Trophoblast cell (in vitro differentiated cells and primary cell): Measurements from ENCODE around the gene GPRC5D.

Experiments used
- DNase-seq, 2 donors: peaks; one replicate each; pipeline ENCODE4 v3.0.0-alpha.2; 2016
- H2AFZ ChIP-seq: 2 replicates; pipeline ENCODE4 v1.6.1; 2013; ENCODE audit warnings: low read length, moderate library complexity, mild to moderate bottlenecking; ENCODE audit not compliant: insufficient read depth, poor library complexity
- H2AK5ac ChIP-seq: 2 replicates; pipeline ENCODE4 v1.6.1; 2013; ENCODE audit warnings: mild to moderate bottlenecking, low read length
- H2BK120ac ChIP-seq: 2 replicates; pipeline ENCODE4 v1.6.1; 2013; ENCODE audit warnings: low read length, mild to moderate bottlenecking, moderate library complexity; ENCODE audit not compliant: insufficient read depth, poor library complexity
- H2BK12ac ChIP-seq: 2 replicates; pipeline ENCODE4 v1.6.1; 2013; ENCODE audit warnings: mild to moderate bottlenecking, low read length, moderate library complexity
- H2BK5ac ChIP-seq: 2 replicates; pipeline ENCODE4 v1.6.1; 2013; ENCODE audit warnings: low read length, low read depth, moderate library complexity, mild to moderate bottlenecking; ENCODE audit not compliant: poor library complexity
- H3K14ac ChIP-seq: 2 replicates; pipeline ENCODE4 v1.6.1; 2013; ENCODE audit warnings: mild to moderate bottlenecking, low read length
- H3K18ac ChIP-seq: 2 replicates; pipeline ENCODE4 v1.6.1; 2013; ENCODE audit warnings: mild to moderate bottlenecking, low read length
- H3K23ac ChIP-seq: 2 replicates; pipeline ENCODE4 v1.6.1; 2013; ENCODE audit warnings: low read length
- H3K27ac ChIP-seq: 2 replicates; pipeline ENCODE4 v1.5.1; 2013; ENCODE audit warnings: low read depth, mild to moderate bottlenecking, inconsistent platforms, low read length, moderate library complexity
- H3K27me3 ChIP-seq: 2 replicates; pipeline ENCODE4 v1.6.1; 2013; ENCODE audit warnings: inconsistent platforms, mild to moderate bottlenecking, low read length, moderate library complexity; ENCODE audit not compliant: insufficient read depth
- H3K36me3 ChIP-seq, 2 experiments: 1 replicate in 1 of 2; 2 replicates in 1 of 2; pipeline ENCODE4 v1.6.1; 2013; ENCODE audit warnings: low read length in 2 of 2, mild to moderate bottlenecking in 2 of 2, moderate library complexity in 1 of 2; ENCODE audit not compliant: insufficient read depth in 2 of 2, control insufficient read depth in 1 of 2
- H3K4ac ChIP-seq: 2 replicates; pipeline ENCODE4 v1.6.1; 2013; ENCODE audit warnings: low read depth, mild to moderate bottlenecking, low read length, moderate library complexity
- H3K4me1 ChIP-seq, 2 experiments: 1 replicate in 1 of 2; 2 replicates in 1 of 2; pipeline ENCODE4 v1.6.1; 2013; ENCODE audit warnings: low read length in 2 of 2, mild to moderate bottlenecking in 2 of 2, moderate library complexity in 1 of 2; ENCODE audit not compliant: insufficient read depth in 2 of 2, control insufficient read depth in 1 of 2
- H3K4me2 ChIP-seq: 2 replicates; pipeline ENCODE4 v1.6.1; 2013; ENCODE audit warnings: inconsistent platforms, mild to moderate bottlenecking, low read length, moderate library complexity
- H3K4me3 ChIP-seq: 2 replicates; pipeline ENCODE4 v1.5.1; 2013; ENCODE audit warnings: mild to moderate bottlenecking, low read depth, low read length, inconsistent platforms
- H3K79me1 ChIP-seq: one replicate; pipeline ENCODE4 v1.6.1; 2013; ENCODE audit warnings: low read length
- H3K79me2 ChIP-seq: 2 replicates; pipeline ENCODE4 v1.6.1; 2013; ENCODE audit warnings: low read length, mild to moderate bottlenecking; ENCODE audit not compliant: control insufficient read depth, insufficient read depth, poor library complexity
- H3K9ac ChIP-seq: 2 replicates; pipeline ENCODE4 v1.6.1; 2013; ENCODE audit warnings: mild to moderate bottlenecking, low read length
- H3K9me3 ChIP-seq: 2 replicates; pipeline ENCODE4 v1.6.1; 2013; ENCODE audit warnings: low read depth, mild to moderate bottlenecking, control low read depth, inconsistent platforms, low read length; ENCODE audit not compliant: insufficient read depth
- H4K12ac ChIP-seq: 2 replicates; pipeline ENCODE4 v1.6.1; 2013; ENCODE audit warnings: low read depth, mild to moderate bottlenecking, low read length, moderate library complexity
- H4K8ac ChIP-seq: 2 replicates; pipeline ENCODE4 v1.6.1; 2013; ENCODE audit warnings: low read depth, mild to moderate bottlenecking, low read length, moderate library complexity
- H4K91ac ChIP-seq: one replicate; pipeline ENCODE4 v1.6.1; 2013; ENCODE audit warnings: low read depth, mild to moderate bottlenecking, low read length, moderate library complexity
- whole genome bisulfite sequencing: extraction: QIAGEN DNeasy Blood & Tissue Kit; methylation state at CpG from one replicate; pipeline ENCODE4 v1.1.7; 2013; ENCODE audit warnings: missing lambda C conversion rate; ENCODE audit not compliant: insufficient read length, insufficient coverage; ENCODE audit errors: extremely low coverage; 5-methylcytosine and 5-hydroxymethylcytosine counted together

The GPRC5D gene

DNA sequence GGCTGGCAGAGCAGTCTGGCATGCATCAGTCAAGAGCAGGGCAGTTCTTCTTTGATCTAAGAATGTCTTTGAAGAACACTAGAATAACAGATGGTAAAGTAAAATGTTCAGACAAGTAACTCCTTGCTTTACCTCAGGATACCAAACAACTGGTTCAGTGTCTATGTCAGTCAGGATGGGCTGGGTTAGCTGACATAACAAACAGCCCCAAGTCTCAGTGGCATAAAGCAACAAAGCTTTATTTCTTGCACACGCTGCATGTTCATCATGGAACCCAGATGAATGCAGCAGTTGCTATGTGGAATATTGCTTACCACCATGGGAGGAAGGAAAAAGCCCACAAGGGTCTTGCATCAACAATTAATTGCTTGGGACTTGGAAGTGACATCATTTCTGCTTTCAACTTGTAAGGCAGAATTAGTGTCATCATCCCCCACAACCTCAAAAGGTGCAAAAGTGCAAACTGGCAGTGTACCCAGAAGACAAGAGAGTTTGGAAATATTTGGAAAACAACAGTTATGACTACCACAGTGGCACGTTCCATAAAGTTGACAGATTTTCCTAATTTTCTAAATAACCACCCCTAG lies 21.2 kb downstream of the GPRC5D start:
- Histone ChIP-seq H2BK120ac (no peak overlapping the region), H3K18ac (no peak overlapping the region), H2AK5ac (no peak overlapping the region), H2BK12ac (no peak overlapping the region), H3K14ac (no peak overlapping the region), H4K8ac (no peak overlapping the region), H3K79me2 (no peaks in the 10 kb centered on the region), H3K4me3 (no peak overlapping the region), H2BK5ac (no peak overlapping the region), H3K4ac (no peak overlapping the region), H2AFZ (no peak overlapping the region), H4K91ac (no peak overlapping the region), H3K27me3 (no peaks in the 10 kb centered on the region), H3K23ac (no peak overlapping the region), H3K4me1 (peaks cover 8 to 20% of the 10 kb centered on the region in 2 experiments), H3K79me1 (peaks cover 9% of the 10 kb centered on the region), H3K27ac (peak overlapping the region; percentile 5), H3K9me3 (peaks cover 2% of the 10 kb centered on the region), H3K4me2 (no peak overlapping the region), H3K9ac (no peak overlapping the region), H3K36me3 (peaks cover 0 to 2% of the 10 kb centered on the region in 2 experiments), H4K12ac (no peak overlapping the region)
- WGBS = no CpG with 5 or more reads among the region's 2 CpGs
- DNase-seq = no peak

GRCh38 chr12:12929696-12930095 lies 22.3 kb downstream of the GPRC5D start:
- H4K8ac ChIP-seq = no peak overlapping the region
- H3K4me3 ChIP-seq = no peak overlapping the region
- no CpG with 5 or more reads among the region's 6 CpGs for WGBS
- no peak overlapping the region for H3K23ac ChIP-seq
- H3K36me3 ChIP-seq = peaks cover 0 to 2% of the 10 kb centered on the region in 2 experiments
- peaks cover 9% of the 10 kb centered on the region for H3K79me1 ChIP-seq
- no peaks in the 10 kb centered on the region for H3K27me3 ChIP-seq
- H2BK5ac ChIP-seq = no peak overlapping the region
- no peak overlapping the region for H2BK12ac ChIP-seq
- peak overlapping the region; percentile 29 for H3K27ac ChIP-seq
- no peak overlapping the region for H4K12ac ChIP-seq
- H3K4ac ChIP-seq = no peak overlapping the region
- H3K9ac ChIP-seq = no peak overlapping the region
- H3K79me2 ChIP-seq = no peaks in the 10 kb centered on the region
- no peak overlapping the region for H2AFZ ChIP-seq
- peaks cover 2% of the 10 kb centered on the region for H3K9me3 ChIP-seq
- H3K14ac ChIP-seq = no peak overlapping the region
- H3K18ac ChIP-seq = peak overlapping the region; percentile 17
- H3K4me1 ChIP-seq = peaks cover 8 to 20% of the 10 kb centered on the region in 2 experiments
- peak overlapping the region; percentile 60 for H4K91ac ChIP-seq
- no peak overlapping the region for H3K4me2 ChIP-seq
- no peak overlapping the region for H2AK5ac ChIP-seq
- peak overlapping the region; percentile 32 for H2BK120ac ChIP-seq
- DNase-seq = no peak

- Histone ChIP-seq H4K12ac (no peak overlapping the region), H3K18ac (no peak overlapping the region), H3K79me1 (peaks cover 12% of the 10 kb centered on the region), H2BK12ac (no peak overlapping the region), H3K23ac (no peak overlapping the region), H3K27me3 (no peaks in the 10 kb centered on the region), H3K27ac (peak overlapping the region; percentile 60), H3K14ac (no peak overlapping the region), H2AK5ac (no peak overlapping the region), H2BK5ac (no peak overlapping the region), H3K79me2 (no peaks in the 10 kb centered on the region), H3K36me3 (peaks cover 0 to 6% of the 10 kb centered on the region in 2 experiments), H3K4ac (no peak overlapping the region), H3K9me3 (peaks cover 2% of the 10 kb centered on the region), H3K4me3 (no peak overlapping the region), H3K9ac (no peak overlapping the region), H4K91ac (peak overlapping the region; percentile 40), H3K4me2 (peak overlapping the region; percentile 29), H2AFZ (no peak overlapping the region), H3K4me1 (peaks cover 10 to 13% of the 10 kb centered on the region in 2 experiments), H4K8ac (peak overlapping the region; percentile 4), H2BK120ac (no peak overlapping the region)
- peak; percentile 87 to 96 for DNase-seq
- WGBS = no CpG with 5 or more reads among the region's 27 CpGs
Measured at GRCh38 chr12:12927211-12928079, 24.5 kb downstream of the GPRC5D start.

GRCh38 chr12:12926571-12927071 lies 25.3 kb downstream of the GPRC5D start:
- Histone ChIP-seq H3K23ac (no peak overlapping the region), H3K18ac (no peak overlapping the region), H3K9me3 (peaks cover 2% of the 10 kb centered on the region), H3K4ac (no peak overlapping the region), H2BK12ac (peak overlapping the region; percentile 5), H3K4me2 (no peak overlapping the region), H3K9ac (no peak overlapping the region), H3K4me3 (no peak overlapping the region), H4K91ac (peak overlapping the region; percentile 40), H3K14ac (peak overlapping the region; percentile 10), H3K79me2 (no peaks in the 10 kb centered on the region), H3K27me3 (no peaks in the 10 kb centered on the region), H2AK5ac (no peak overlapping the region), H3K79me1 (peaks cover 12% of the 10 kb centered on the region), H3K4me1 (peaks cover 10 to 13% of the 10 kb centered on the region in 2 experiments), H3K36me3 (peaks cover 0 to 6% of the 10 kb centered on the region in 2 experiments), H4K8ac (peak overlapping the region; percentile 8), H4K12ac (no peak overlapping the region), H2AFZ (no peak overlapping the region), H3K27ac (peak overlapping the region; percentile 60), H2BK5ac (peak overlapping the region; percentile 5), H2BK120ac (peak overlapping the region; percentile 9)
- peak; percentile 60 to 83 for DNase-seq
- 100% methylated on average over 1 of the region's 18 CpGs for WGBS
